Measurements from ENCODE around the gene CEP112.
"Not testable (repeated sequence)": the region's sequence is repeated elsewhere in the genome, so short reads cannot be mapped to it uniquely, and the experiment has no call there.

CEP112 gene

GRCh38 chr17:65814418-65814817 is 377.5 kb downstream of the CEP112 start:
- no peak for FAIRE-seq
- no peak for TF ChIP-seq CTCF (IDR thresholded peaks at IDR 0.05; ENCODE audit: insufficient read depth, missing control alignments)
- no peak for DNase-seq (ENCODE audit: insufficient read length, low spot score)

- DNase-seq (ENCODE audit: insufficient read length, low spot score) = no peak
- no peak for TF ChIP-seq CTCF (IDR thresholded peaks at IDR 0.05; ENCODE audit: insufficient read depth, missing control alignments)
Measured at GRCh38 chr17:65813306-65813705, 378.6 kb downstream of the CEP112 start.

GRCh38 chr17:65811043-65811442 is 380.9 kb downstream of the CEP112 start:
- DNase-seq (ENCODE audit: insufficient read length, low spot score) (no peak), FAIRE-seq (no peak)
- no peak for TF ChIP-seq CTCF (IDR thresholded peaks at IDR 0.05; ENCODE audit: insufficient read depth, missing control alignments)

More at GRCh38 chr17:65813306-65813705, 378.6 kb downstream of the CEP112 start:
- FAIRE-seq = no peak

- TF ChIP-seq CTCF (IDR thresholded peaks at IDR 0.05; ENCODE audit: insufficient read depth, missing control alignments) = no peak
- FAIRE-seq (no peak), DNase-seq (ENCODE audit: insufficient read length, low spot score) (no peak)
Measured at GRCh38 chr17:65809366-65809765, 382.6 kb downstream of the CEP112 start.

- not testable (repeated sequence) for DNase-seq (ENCODE audit: insufficient read length, low spot score); FAIRE-seq
Measured at GRCh38 chr17:65808566-65808965, 383.4 kb downstream of the CEP112 start.

GRCh38 chr17:65807361-65807760 is 384.6 kb downstream of the CEP112 start:
- no peak for FAIRE-seq
- DNase-seq (ENCODE audit: insufficient read length, low spot score) = no peak
- no peak for TF ChIP-seq CTCF (IDR thresholded peaks at IDR 0.05; ENCODE audit: insufficient read depth, missing control alignments)

- no peak for TF ChIP-seq CTCF (IDR thresholded peaks at IDR 0.05; ENCODE audit: insufficient read depth, missing control alignments)
- FAIRE-seq (no peak), DNase-seq (ENCODE audit: insufficient read length, low spot score) (no peak)
Measured at GRCh38 chr17:65801513-65801912, 390.4 kb downstream of the CEP112 start.

- no peak for TF ChIP-seq CTCF (IDR thresholded peaks at IDR 0.05; ENCODE audit: insufficient read depth, missing control alignments)
- DNase-seq (ENCODE audit: insufficient read length, low spot score) (no peak), FAIRE-seq (no peak)
Measured at GRCh38 chr17:65800655-65801054, 391.3 kb downstream of the CEP112 start.
